ENCODE measurements around the gene ANKRD30A.

GRCh38 chr10:37268266-37268665 lies 142.9 kb downstream of the ANKRD30A start:
- TF ChIP-seq EP300 (IDR thresholded peaks at IDR 0.05) (no peak), CTCF (IDR thresholded peaks at IDR 0.05) (no peak), POLR2AphosphoS5 (IDR thresholded peaks at IDR 0.05) (no peak), POLR2A (IDR thresholded peaks at IDR 0.05) (no peak)
